HG03432 (cell line): ENCODE results near the gene GGA3.
"Not testable (repeated sequence)": the region's sequence is repeated elsewhere in the genome, so short reads cannot be mapped to it uniquely, and the experiment has no call there.

Source experiments
- ATAC-seq: cut with Tn5 transposase; IDR thresholded peaks from one replicate; pipeline ENCODE4 v1.9.1; 2021; ENCODE audit warnings: mild to moderate bottlenecking, moderate library complexity; ENCODE audit not compliant: unreplicated experiment

Gene GGA3

DNA sequence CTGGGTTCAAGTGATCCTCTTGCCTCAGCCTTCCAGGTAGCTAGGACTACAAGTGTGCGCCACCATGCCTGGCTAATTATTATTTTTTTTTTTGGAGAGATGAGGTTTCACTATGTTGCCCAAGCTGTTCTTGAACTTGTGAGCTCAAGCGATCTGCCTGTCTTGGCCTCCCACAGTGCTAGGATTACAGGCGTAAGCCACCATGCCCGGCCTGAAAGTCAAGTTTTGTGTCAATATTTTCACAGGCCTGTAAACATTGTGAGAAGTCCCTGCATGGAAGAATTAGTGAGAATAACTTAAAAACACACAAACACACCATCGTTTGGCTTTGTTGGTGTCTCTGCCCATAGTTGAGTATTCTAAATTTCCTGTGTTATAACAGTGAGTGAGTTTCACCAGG, 33.7 kb downstream of the GGA3 start:
- no peak for ATAC-seq

DNA sequence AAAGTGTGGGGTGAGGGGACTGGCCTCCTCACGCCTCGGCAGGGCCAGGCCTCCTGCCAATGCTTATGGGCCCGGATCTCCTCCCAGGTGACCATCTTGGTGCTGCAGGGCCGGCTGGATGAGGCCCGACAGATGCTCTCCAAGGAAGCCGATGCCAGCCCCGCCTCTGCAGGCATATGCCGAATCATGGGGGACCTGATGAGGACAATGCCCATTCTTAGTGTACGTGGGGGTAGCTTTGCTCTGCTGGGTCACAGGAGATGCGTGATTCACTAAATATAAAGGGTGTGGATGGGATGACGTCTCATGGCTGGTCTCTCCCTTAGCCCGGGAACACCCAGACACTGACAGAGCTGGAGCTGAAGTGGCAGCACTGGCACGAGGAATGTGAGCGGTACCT, 36.4 kb downstream of the GGA3 start:
- no peak for ATAC-seq

DNA sequence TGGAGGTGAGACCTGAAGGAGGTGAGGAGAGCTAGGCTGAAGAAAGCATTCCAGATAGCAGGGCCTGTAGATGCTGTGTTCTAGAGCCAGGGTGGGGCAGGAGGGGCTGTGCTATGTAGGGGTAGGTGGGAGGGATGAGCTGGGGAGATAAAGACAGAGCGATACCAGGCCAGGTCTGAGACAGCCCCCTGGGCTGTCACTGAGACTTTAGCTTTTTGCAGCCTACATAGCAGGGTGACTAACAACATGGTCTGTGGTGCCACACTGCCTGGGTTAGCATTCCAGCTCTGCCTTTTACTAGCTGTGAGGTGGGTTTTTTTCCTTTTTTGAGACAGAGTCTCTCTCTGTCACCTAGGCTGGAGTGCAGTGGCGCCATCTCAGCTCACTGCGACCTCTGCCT, 41.6 kb downstream of the GGA3 start:
- no peak for ATAC-seq

DNA sequence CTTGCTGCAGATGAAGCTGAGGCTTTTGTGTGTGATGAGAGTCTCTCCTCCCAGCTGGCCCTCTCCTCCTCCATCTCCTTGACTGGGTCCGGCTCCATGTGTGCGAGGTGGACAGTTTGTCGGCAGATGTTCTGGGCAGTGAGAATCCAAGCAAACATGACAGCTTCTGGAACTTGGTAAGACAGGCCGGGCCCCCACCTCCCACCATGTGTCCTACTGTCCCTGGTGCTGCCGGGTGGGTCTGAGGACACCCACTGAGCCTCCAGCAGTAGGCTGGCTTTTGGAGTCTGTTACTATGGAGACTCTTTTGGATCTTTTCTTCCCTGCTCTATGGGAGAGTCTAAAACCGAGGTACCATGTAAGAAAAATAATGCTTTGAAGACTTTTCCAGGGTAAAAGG, 43.3 kb downstream of the GGA3 start:
- ATAC-seq, result no peak

DNA sequence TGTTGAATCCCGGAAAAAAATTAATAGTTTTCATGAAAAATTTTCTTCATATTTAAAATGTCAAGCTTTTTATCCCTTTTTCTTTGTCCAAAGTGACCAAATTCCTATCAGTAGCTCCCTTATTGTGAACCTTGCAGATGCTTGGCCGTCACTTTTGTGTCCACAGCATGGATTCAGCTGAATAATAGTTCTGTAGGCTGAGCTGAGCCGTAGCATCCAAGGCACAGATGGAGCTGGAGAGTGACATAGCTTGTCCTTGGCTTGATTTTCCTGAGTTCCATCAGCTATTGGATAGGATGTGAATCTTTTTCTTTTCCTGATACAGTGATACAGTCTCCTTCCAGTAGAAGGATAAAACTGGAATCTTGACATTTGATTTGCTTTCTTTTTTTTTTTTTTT, 52.3 kb downstream of the GGA3 start:
- no peak for ATAC-seq

DNA sequence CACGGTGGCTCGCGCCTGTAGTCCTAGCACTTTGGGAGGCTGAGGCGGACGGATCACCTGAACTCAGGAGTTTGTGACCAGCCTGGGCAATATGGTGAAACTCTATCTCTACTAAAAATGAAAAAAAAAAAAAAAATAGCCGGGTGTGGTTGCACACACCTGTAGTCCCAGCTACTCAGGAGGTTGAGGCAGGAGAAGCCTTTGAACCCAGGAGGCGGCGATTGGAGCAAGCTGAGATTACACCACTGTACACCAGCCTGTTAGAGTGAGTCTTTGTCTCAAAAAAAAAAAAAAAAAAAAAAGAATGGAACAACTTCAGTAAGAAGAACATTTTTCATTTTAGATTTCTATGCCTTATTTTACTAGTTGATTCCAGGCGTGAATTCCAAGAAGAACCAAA, 53.2 kb downstream of the GGA3 start:
- no peak for ATAC-seq

DNA sequence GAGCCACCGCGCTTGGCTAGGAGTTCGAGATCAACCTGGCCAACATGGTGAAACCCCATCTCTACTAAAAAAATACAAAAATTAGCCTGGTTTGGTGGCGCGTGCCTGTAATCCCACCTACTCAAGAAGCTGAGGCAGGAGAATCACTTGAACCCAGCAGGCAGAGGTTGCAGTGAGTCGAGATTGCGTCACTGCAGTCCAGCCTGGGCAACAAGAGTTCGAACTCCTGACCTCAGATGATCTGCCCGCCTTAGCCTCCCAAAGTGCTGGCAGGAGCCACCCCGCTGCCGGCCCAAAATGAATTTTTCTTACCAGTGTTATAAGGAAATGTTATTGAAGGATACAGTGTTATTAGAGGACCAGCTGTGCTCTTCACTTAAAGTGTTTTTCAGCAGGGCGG, 53.6 kb downstream of the GGA3 start:
- no peak for ATAC-seq

DNA sequence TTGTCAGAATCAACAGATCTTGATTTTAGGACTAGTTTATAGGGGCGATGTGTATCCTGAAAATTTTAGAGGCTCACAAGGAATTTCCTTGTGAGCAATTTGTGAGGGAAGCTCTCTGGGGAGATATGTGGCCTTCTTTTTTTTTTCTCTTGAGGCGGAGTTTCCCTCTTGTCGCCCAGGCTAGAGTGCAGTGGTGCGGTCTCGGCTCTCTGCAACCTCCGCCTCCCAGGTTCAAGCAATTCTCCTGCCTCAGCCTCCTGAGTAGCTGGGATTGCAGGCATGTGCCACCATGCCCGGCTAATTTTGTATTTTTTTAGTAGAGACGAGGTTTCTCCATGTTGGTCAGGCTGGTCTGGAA, 54.4 kb downstream of the GGA3 start:
- ATAC-seq, result not testable (repeated sequence)

DNA sequence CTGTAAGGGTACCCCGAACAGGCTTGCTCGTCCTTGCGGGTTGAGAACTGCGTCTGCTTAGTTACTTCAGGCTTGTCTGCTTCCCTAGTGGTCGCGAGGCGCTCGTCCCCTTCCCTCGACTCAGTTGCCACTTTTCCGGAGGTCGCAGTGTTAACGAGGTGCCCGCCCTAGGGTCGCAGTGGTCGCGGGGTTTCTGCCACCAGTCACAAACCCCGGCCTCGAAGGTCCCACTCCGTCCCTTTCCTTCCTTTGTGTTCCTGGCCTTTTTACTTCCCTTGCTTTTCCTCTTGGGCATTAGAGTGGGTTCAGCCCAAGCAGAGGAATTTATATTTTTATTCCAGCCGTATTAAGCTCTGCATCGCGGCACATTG, 55.6 kb downstream of the GGA3 start:
- no peak for ATAC-seq

DNA sequence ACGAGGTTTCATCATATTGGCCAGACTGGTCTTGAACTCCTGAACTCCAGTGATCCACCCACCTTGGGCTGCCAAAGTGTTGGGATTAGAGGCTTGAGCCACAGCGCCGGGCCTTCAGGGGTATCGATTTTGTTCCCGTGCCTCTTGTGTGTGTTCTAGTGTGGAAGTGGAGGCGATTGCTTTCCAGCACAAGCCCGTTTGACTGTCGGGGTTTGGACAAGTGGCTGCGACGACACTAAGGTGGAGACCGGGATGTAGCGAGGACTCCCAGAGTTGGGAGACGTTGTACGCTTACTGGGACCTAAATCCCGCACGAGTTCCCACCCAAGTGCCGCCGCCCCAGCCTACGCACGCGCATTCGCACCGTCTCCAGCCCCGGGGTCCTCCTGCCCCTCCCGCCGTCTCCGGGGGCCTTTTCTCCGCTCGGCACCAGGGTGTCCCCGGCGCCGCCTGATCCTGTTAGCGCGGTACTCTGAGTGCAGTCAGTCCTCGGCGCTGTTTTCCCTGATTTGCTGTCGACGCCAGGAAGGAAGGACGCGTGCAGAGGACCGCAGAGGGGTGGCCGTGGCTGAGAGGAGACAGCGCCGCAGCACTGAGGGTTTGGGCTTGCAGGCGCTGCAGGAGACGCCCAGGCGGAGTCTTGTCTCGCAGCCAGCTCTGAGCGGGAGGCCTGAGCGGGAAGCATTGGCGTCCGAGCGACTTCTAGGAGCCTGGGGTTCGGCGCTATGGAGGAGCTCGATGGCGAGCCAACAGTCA, 56.2 kb downstream of the GGA3 start, which contains the start of gene NUP85:
Gene NUP85, plus strand, starts transcription at position 643 of the 756 bp plus-strand sequence. Its CDS starts 83 bp downstream, at position 726.
- peak; percentile 83 for ATAC-seq

DNA sequence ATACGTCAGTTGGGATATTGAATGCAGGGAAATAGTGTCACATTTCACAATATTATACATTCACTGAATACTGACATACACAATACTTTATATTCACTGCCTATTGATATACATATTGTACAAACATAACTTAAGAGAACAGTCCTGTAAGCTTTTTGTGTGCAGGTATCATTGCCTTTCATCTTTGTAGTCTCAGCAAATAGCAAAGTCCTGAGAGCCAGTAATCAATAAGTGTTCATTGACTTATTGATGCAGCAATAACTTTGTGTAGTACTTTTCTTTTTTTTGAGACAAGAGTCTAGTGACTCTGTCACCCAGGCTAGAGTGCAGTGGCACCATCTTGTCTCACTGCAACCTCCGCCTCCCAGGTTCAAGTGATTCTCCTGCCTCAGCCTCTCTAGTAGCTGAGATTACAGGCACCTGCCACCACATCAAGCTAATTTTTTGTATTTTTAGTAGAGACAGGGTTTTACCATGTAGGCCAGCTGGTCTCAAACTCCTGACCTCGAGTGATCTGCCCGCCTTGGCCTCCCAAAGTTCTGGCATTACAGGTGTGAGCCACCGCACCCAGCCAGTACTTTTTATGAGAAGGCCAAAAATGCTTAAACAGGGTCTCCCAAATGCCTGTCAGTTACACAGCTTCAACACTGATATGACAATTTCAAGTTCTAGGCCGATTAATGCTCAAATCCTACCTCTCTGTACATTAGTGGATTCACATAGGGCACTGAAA, 61.4 kb downstream of the GGA3 start:
- no peak for ATAC-seq

DNA sequence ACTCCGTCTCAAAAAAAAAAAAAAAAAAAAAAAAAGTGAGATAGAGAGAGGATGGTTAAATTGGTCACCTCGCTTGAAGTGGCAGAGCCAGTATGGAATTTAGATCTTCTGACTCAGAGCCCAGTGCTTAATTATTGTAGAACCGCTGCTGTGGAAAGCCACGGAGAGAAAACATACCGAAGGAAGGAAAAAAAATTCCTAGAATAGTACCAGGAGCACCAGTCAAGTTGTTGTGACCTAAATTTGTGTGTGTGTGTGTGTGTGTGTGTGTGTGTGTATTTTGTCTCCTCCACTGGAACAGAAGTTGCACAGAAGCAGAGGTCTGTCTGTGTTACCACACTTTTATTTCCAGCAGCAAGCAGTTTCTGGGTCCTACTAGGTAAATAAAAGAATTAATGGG, 66.5 kb downstream of the GGA3 start:
- no peak for ATAC-seq

DNA sequence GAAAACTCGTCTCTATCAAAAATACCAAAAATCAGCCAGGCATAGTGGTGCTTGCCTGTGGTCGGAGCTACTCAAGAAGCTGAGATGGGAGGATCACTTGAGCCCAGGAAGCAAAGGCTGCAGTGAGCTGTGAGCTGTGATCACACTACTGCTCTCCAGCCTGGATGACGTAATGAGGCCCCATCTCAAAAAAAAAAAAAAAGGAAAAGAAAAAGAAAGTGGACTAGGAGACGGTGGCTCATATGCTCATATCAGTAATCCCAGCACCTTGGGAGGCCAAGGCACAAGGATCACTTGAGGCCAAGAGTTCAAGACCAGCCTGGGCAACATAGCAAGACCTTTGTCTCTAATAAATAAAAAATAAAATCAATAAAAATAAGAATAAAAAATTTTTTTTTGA, 69.8 kb downstream of the GGA3 start:
- ATAC-seq, result no peak

DNA sequence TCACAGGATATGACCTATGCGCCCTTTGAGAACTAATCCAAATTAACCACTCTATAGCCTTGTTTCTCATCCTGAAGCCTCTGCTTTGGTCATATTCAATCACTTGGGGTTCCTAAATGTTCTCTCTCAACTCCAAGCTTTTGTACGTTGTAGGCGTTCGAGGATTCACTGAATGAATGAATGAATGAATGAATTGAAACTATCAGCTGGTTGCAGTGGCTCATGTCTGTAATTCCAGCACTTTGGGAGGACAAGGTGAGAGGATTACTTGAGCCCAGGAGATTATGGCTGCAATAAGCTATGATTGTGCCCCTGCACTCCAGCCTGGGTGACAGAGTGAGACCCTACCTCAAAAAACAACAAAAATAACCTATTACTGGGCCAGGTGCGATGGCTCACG, 72.8 kb downstream of the GGA3 start:
- ATAC-seq, result no peak
